ENCODE data around the gene BRINP3. TPM values are rescaled to one million over a fixed set of nuclear protein-coding genes. Genes with fewer than 3 reads are reported as not detected.

BRINP3 gene
- total and polyA plus RNA-seq, 4 experiments from 2014 or later, result not detected

- no peaks in the 10 kb centered on the region for H3K36me3 ChIP-seq (ENCODE audit: insufficient read depth, low read length)
- POLR2A ChIA-PET (ENCODE audit: partially characterized antibody), result no interaction called here
- Mint-ChIP-seq H3K36me3 (no peaks in the 10 kb centered on the region), H3K4me1 (no peaks in the 10 kb centered on the region), H3K9me3 (peaks cover 0 to 22% (median 4%) of the 10 kb centered on the region in 8 donors), H3K27ac (no peak overlapping the region), H3K27me3 (no peaks in the 10 kb centered on the region), H3K4me3 (no peak overlapping the region)
- CTCF ChIA-PET (ENCODE audit: partially characterized antibody), result no interaction called here
- H3K4me3 ChIP-seq (ENCODE audit: low read length in 2 of 2), result no peak overlapping the region
- no peaks in the 10 kb centered on the region for H3K9me3 ChIP-seq (ENCODE audit: control insufficient read depth in 1 of 2, low read length in 2 of 2)
- intact Hi-C loops (cut with micrococcal nuclease), result no loop called here
- no peak overlapping the region for H3K27ac ChIP-seq (ENCODE audit: low read depth, low read length)
- no peak for DNase-seq
- no peaks in the 10 kb centered on the region for H3K27me3 ChIP-seq (ENCODE audit: insufficient read depth, low read length)
- no peaks in the 10 kb centered on the region for H3K4me1 ChIP-seq (ENCODE audit: insufficient read depth, low read length)
Observed at GRCh38 chr1:190116921-190117320, 360.7 kb downstream of the BRINP3 start.

GRCh38 chr1:190104961-190105360 is 372.7 kb downstream of the BRINP3 start:
- no peak overlapping the region for H3K27ac ChIP-seq (ENCODE audit: low read depth, low read length)
- no peak for DNase-seq
- H3K4me3 Mint-ChIP-seq, result no peak overlapping the region

GRCh38 chr1:190102757-190103326 is 374.8 kb downstream of the BRINP3 start:
- Mint-ChIP-seq H3K36me3 (no peaks in the 10 kb centered on the region), H3K9me3 (peaks cover 0 to 19% (median 4%) of the 10 kb centered on the region in 8 donors), H3K4me1 (no peaks in the 10 kb centered on the region), H3K27ac (no peak overlapping the region), H3K4me3 (no peak overlapping the region), H3K27me3 (no peaks in the 10 kb centered on the region)
- intact Hi-C loops (cut with micrococcal nuclease), result no loop called here
- Histone ChIP-seq H3K36me3 (ENCODE audit: insufficient read depth, low read length) (no peaks in the 10 kb centered on the region), H3K4me1 (ENCODE audit: insufficient read depth, low read length) (no peaks in the 10 kb centered on the region), H3K27ac (ENCODE audit: low read depth, low read length) (no peak overlapping the region), H3K4me3 (ENCODE audit: low read length in 2 of 2) (no peak overlapping the region), H3K27me3 (ENCODE audit: insufficient read depth, low read length) (no peaks in the 10 kb centered on the region), H3K9me3 (ENCODE audit: control insufficient read depth in 1 of 2, low read length in 2 of 2) (no peaks in the 10 kb centered on the region)
- POLR2A ChIA-PET (ENCODE audit: partially characterized antibody), result no interaction called here
- DNase-seq, result no peak
- CTCF ChIA-PET (ENCODE audit: partially characterized antibody), result no interaction called here

More at GRCh38 chr1:190104961-190105360, 372.7 kb downstream of the BRINP3 start:
- intact Hi-C loops (cut with micrococcal nuclease), result no loop called here
- H3K9me3 ChIP-seq (ENCODE audit: control insufficient read depth in 1 of 2, low read length in 2 of 2), result no peaks in the 10 kb centered on the region
- H3K27me3 ChIP-seq (ENCODE audit: insufficient read depth, low read length), result no peaks in the 10 kb centered on the region
- H3K36me3 ChIP-seq (ENCODE audit: insufficient read depth, low read length), result no peaks in the 10 kb centered on the region
- H3K27me3 Mint-ChIP-seq, result no peaks in the 10 kb centered on the region
- H3K4me3 ChIP-seq (ENCODE audit: low read length in 2 of 2), result no peak overlapping the region
- POLR2A ChIA-PET (ENCODE audit: partially characterized antibody), result no interaction called here
- CTCF ChIA-PET (ENCODE audit: partially characterized antibody), result no interaction called here
- H3K4me1 Mint-ChIP-seq, result no peaks in the 10 kb centered on the region
- no peak overlapping the region for H3K27ac Mint-ChIP-seq
- H3K9me3 Mint-ChIP-seq, result peaks cover 0 to 11% (median 4%) of the 10 kb centered on the region in 8 donors
- H3K4me1 ChIP-seq (ENCODE audit: insufficient read depth, low read length), result no peaks in the 10 kb centered on the region
- no peaks in the 10 kb centered on the region for H3K36me3 Mint-ChIP-seq

GRCh38 chr1:190101756-190102155 is 375.9 kb downstream of the BRINP3 start:
- no peaks in the 10 kb centered on the region for H3K36me3 ChIP-seq (ENCODE audit: insufficient read depth, low read length)
- intact Hi-C loops (cut with micrococcal nuclease), result no loop called here
- ChIA-PET CTCF (ENCODE audit: partially characterized antibody) (no interaction called here), POLR2A (ENCODE audit: partially characterized antibody) (no interaction called here)
- H3K36me3 Mint-ChIP-seq, result no peaks in the 10 kb centered on the region
- no peaks in the 10 kb centered on the region for H3K27me3 Mint-ChIP-seq
- H3K4me1 ChIP-seq (ENCODE audit: insufficient read depth, low read length), result no peaks in the 10 kb centered on the region
- H3K9me3 Mint-ChIP-seq, result peaks cover 0 to 20% (median 4%) of the 10 kb centered on the region in 8 donors
- no peak overlapping the region for H3K4me3 Mint-ChIP-seq
- DNase-seq, result no peak
- no peaks in the 10 kb centered on the region for H3K4me1 Mint-ChIP-seq
- H3K4me3 ChIP-seq (ENCODE audit: low read length in 2 of 2), result no peak overlapping the region
- H3K27ac ChIP-seq (ENCODE audit: low read depth, low read length), result no peak overlapping the region
- H3K27me3 ChIP-seq (ENCODE audit: insufficient read depth, low read length), result no peaks in the 10 kb centered on the region
- no peak overlapping the region for H3K27ac Mint-ChIP-seq
- H3K9me3 ChIP-seq (ENCODE audit: control insufficient read depth in 1 of 2, low read length in 2 of 2), result no peaks in the 10 kb centered on the region

- H3K4me1 ChIP-seq (ENCODE audit: insufficient read depth, low read length), result no peaks in the 10 kb centered on the region
- no peaks in the 10 kb centered on the region for H3K36me3 ChIP-seq (ENCODE audit: insufficient read depth, low read length)
- H3K9me3 ChIP-seq (ENCODE audit: control insufficient read depth in 1 of 2, low read length in 2 of 2), result peaks cover 0 to 3% of the 10 kb centered on the region in 2 donors
- Mint-ChIP-seq H3K27ac (no peak overlapping the region), H3K4me1 (no peaks in the 10 kb centered on the region), H3K4me3 (no peak overlapping the region), H3K9me3 (peaks cover 2 to 25% (median 4%) of the 10 kb centered on the region in 8 donors), H3K27me3 (no peaks in the 10 kb centered on the region), H3K36me3 (no peaks in the 10 kb centered on the region)
- POLR2A ChIA-PET (ENCODE audit: partially characterized antibody), result no interaction called here
- H3K27ac ChIP-seq (ENCODE audit: low read depth, low read length), result no peak overlapping the region
- DNase-seq, result no peak
- no peaks in the 10 kb centered on the region for H3K27me3 ChIP-seq (ENCODE audit: insufficient read depth, low read length)
- CTCF ChIA-PET (ENCODE audit: partially characterized antibody), result interaction anchor here (1.0 kb wide), 1 partner anchor 9 kb away, joined by 3 read pairs; no protein-coding TSS in a partner anchor
- no peak overlapping the region for H3K4me3 ChIP-seq (ENCODE audit: low read length in 2 of 2)
- intact Hi-C loops (cut with micrococcal nuclease), result no loop called here
Observed at GRCh38 chr1:190098756-190099155, 378.9 kb downstream of the BRINP3 start.

- H3K27ac Mint-ChIP-seq, result no peak overlapping the region
- H3K4me1 ChIP-seq (ENCODE audit: insufficient read depth, low read length), result no peaks in the 10 kb centered on the region
- H3K27me3 ChIP-seq (ENCODE audit: insufficient read depth, low read length), result no peaks in the 10 kb centered on the region
- no peak for DNase-seq
- H3K36me3 ChIP-seq (ENCODE audit: insufficient read depth, low read length), result no peaks in the 10 kb centered on the region
- ChIA-PET CTCF (ENCODE audit: partially characterized antibody) (interaction anchor here (1.0 kb wide), 1 partner anchor 10 kb away, joined by 3 read pairs; no protein-coding TSS in a partner anchor), POLR2A (ENCODE audit: partially characterized antibody) (no interaction called here)
- H3K9me3 ChIP-seq (ENCODE audit: control insufficient read depth in 1 of 2, low read length in 2 of 2), result peaks cover 0 to 3% of the 10 kb centered on the region in 2 donors
- H3K4me3 Mint-ChIP-seq, result no peak overlapping the region
- no peak overlapping the region for H3K4me3 ChIP-seq (ENCODE audit: low read length in 2 of 2)
- H3K36me3 Mint-ChIP-seq, result no peaks in the 10 kb centered on the region
- H3K27me3 Mint-ChIP-seq, result no peaks in the 10 kb centered on the region
- peaks cover 2 to 25% (median 4%) of the 10 kb centered on the region in 8 donors for H3K9me3 Mint-ChIP-seq
- intact Hi-C loops (cut with micrococcal nuclease), result no loop called here
- H3K4me1 Mint-ChIP-seq, result no peaks in the 10 kb centered on the region
- no peak overlapping the region for H3K27ac ChIP-seq (ENCODE audit: low read depth, low read length)
Observed at GRCh38 chr1:190098107-190098506, 379.6 kb downstream of the BRINP3 start.

GRCh38 chr1:190095596-190095995 is 382.1 kb downstream of the BRINP3 start:
- H3K36me3 Mint-ChIP-seq, result no peaks in the 10 kb centered on the region
- H3K4me1 Mint-ChIP-seq, result no peaks in the 10 kb centered on the region
- no peaks in the 10 kb centered on the region for H3K4me1 ChIP-seq (ENCODE audit: insufficient read depth, low read length)
- H3K4me3 Mint-ChIP-seq, result no peak overlapping the region
- no peak overlapping the region for H3K27ac ChIP-seq (ENCODE audit: low read depth, low read length)
- H3K27ac Mint-ChIP-seq, result no peak overlapping the region
- H3K36me3 ChIP-seq (ENCODE audit: insufficient read depth, low read length), result no peaks in the 10 kb centered on the region
- no peaks in the 10 kb centered on the region for H3K27me3 ChIP-seq (ENCODE audit: insufficient read depth, low read length)
- ChIA-PET CTCF (ENCODE audit: partially characterized antibody) (no interaction called here), POLR2A (ENCODE audit: partially characterized antibody) (no interaction called here)
- no peak overlapping the region for H3K4me3 ChIP-seq (ENCODE audit: low read length in 2 of 2)
- H3K27me3 Mint-ChIP-seq, result no peaks in the 10 kb centered on the region
- DNase-seq, result no peak
- H3K9me3 Mint-ChIP-seq, result peaks cover 0 to 32% (median 4%) of the 10 kb centered on the region in 8 donors
- intact Hi-C loops (cut with micrococcal nuclease), result no loop called here
- peaks cover 0 to 3% of the 10 kb centered on the region in 2 donors for H3K9me3 ChIP-seq (ENCODE audit: control insufficient read depth in 1 of 2, low read length in 2 of 2)
